C4-2B (cell line): ENCODE data around the gene ASXL3.

Source experiments
- ZFX ChIP-seq: fragments of 450-650 bp; IDR thresholded peaks from 2 replicates; pipeline ENCODE4 v1.6.1; 2017
- TF ChIP-seq, protein P1 (sequence below): fragments of 450-650 bp; conservative IDR thresholded peaks from 2 replicates; pipeline ENCODE4 v1.5.1; 2017; ENCODE audit warnings: mild to moderate bottlenecking

DNA sequence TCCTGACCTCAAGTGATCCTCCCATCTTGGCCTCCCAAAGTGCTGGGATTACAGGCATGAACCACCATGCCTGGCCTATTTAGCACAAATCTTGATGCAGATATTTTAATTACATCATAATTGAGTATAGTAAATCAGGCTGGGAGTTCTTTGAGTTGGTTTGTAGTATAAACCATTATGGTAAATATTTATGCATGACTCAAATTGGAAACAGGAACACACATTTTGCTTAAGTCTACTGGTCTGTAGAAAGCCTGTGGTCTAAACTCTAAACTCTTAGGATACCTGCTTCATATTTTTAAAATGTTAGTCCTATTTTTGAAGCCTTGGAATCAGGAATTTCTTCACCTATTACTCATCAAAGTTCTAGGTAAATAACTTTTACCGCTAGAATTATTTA lies 16.8 kb downstream of the ASXL3 start:
- TF ChIP-seq, protein P1, sequence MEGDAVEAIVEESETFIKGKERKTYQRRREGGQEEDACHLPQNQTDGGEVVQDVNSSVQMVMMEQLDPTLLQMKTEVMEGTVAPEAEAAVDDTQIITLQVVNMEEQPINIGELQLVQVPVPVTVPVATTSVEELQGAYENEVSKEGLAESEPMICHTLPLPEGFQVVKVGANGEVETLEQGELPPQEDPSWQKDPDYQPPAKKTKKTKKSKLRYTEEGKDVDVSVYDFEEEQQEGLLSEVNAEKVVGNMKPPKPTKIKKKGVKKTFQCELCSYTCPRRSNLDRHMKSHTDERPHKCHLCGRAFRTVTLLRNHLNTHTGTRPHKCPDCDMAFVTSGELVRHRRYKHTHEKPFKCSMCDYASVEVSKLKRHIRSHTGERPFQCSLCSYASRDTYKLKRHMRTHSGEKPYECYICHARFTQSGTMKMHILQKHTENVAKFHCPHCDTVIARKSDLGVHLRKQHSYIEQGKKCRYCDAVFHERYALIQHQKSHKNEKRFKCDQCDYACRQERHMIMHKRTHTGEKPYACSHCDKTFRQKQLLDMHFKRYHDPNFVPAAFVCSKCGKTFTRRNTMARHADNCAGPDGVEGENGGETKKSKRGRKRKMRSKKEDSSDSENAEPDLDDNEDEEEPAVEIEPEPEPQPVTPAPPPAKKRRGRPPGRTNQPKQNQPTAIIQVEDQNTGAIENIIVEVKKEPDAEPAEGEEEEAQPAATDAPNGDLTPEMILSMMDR: no peak
- no peak for TF ChIP-seq ZFX
